ENCODE data around the gene RPLP1. TPM values are rescaled to one million over a fixed set of nuclear protein-coding genes. Genes with fewer than 3 reads are reported as not detected.

RPLP1 gene
- total and polyA plus RNA-seq, 9 of the 15 experiments (the other 6 are each of a cell fraction or from before 2014, with no cell fraction given): 76.3 to 3,053 (median 847) TPM

GRCh38 chr15:69462493-69463181, 10.0 kb downstream of the RPLP1 start (continued):
- TF ChIP-seq ZNF511 (CRISPR knock-in tag; IDR thresholded peaks at IDR 0.05): no peak; the same call in 1 of the 2 replicates
- TF ChIP-seq PTTG1 (tag; IDR thresholded peaks at IDR 0.05; ENCODE audit: low read depth): no peak
- TF ChIP-seq KDM2B (CRISPR knock-in tag; IDR thresholded peaks at IDR 0.05): peak; percentile 56; the same call in 1 of the 2 replicates
- TF ChIP-seq ZNF263 (CRISPR knock-in tag; IDR thresholded peaks at IDR 0.05; ENCODE audit: borderline replicate concordance): no peak
- TF ChIP-seq SMAD3 (CRISPR knock-in tag; conservative IDR thresholded peaks at IDR 0.05): no peak
- peak; percentile 38 for TF ChIP-seq BRD9 (IDR thresholded peaks at IDR 0.05; ENCODE audit: low read depth, partially characterized antibody)
- TF ChIP-seq RFX7 (CRISPR knock-in tag; IDR thresholded peaks at IDR 0.05): no peak
- TF ChIP-seq KDM4B (IDR thresholded peaks at IDR 0.05; ENCODE audit: borderline replicate concordance in 2 of 2, low read depth in 1 of 2): no peak
- TF ChIP-seq ATF1 (CRISPR knock-in tag; IDR thresholded peaks at IDR 0.05): no peak
- TF ChIP-seq ATF1 (tag; IDR thresholded peaks at IDR 0.05): peak; percentile 37
- TF ChIP-seq ZFP36 (IDR thresholded peaks at IDR 0.05; ENCODE audit: low read depth, low read length, partially characterized antibody): no peak
- no peak for TF ChIP-seq REST (IDR thresholded peaks at IDR 0.05; ENCODE audit: borderline replicate concordance)
- TF ChIP-seq REST (CRISPR knock-in tag; IDR thresholded peaks at IDR 0.05; ENCODE audit: low read depth): no peak
- TF ChIP-seq MCM3 (IDR thresholded peaks at IDR 0.05): no peak
- no peak for TF ChIP-seq CHAMP1 (IDR thresholded peaks at IDR 0.05)
- no peak for TF ChIP-seq ZBTB12 (CRISPR knock-in tag; IDR thresholded peaks at IDR 0.05)
- TF ChIP-seq ZNF217 (CRISPR knock-in tag; IDR thresholded peaks at IDR 0.05): no peak

All from K562 (cell line).